Measurements from ENCODE around the gene FHOD3. TPM values are rescaled to one million over a fixed set of nuclear protein-coding genes. Genes with fewer than 3 reads are reported as not detected.

FHOD3 gene
- total RNA-seq, 1 donor = 13.0 TPM

DNA sequence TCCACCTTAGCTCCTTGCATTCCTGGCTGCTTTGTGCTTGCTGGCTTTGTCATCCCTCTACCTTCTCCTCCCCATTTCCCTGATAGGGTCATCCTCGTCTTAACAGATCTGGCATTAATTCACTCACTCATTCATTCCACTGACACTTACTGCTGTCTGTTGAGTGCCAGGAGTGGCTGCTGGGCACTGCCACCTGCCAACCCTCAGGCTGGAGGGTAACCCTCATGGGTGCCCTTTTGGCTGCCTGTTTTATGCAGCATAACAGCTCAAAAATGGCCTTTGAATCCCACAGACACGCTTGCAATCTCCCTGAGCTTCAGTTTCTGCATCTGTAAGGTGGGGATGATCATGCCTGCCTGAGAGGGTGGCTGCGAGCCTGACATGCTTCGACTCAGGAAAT lies 25.2 kb downstream of the FHOD3 start:
- Histone ChIP-seq H3K4me1 (ENCODE audit: insufficient read depth, low read length) (peaks cover 12% of the 10 kb centered on the region), H3K9me3 (ENCODE audit: low read depth, low read length) (no peaks in the 10 kb centered on the region), H4K20me1 (ENCODE audit: insufficient read depth, low read length) (no peaks in the 10 kb centered on the region), H3K27me3 (ENCODE audit: insufficient read depth, low read length) (no peaks in the 10 kb centered on the region), H3K27ac (ENCODE audit: low read depth, low read length) (no peak overlapping the region), H3K4me2 (ENCODE audit: insufficient read depth, low read length) (no peak overlapping the region), H2AFZ (ENCODE audit: low read length) (no peak overlapping the region), H3K36me3 (ENCODE audit: insufficient read depth, low read length) (no peaks in the 10 kb centered on the region), H3K4me3 (ENCODE audit: insufficient read depth, low read length) (no peak overlapping the region), H3K79me2 (ENCODE audit: insufficient read depth, low read length) (peaks cover 16% of the 10 kb centered on the region)
- DNase-seq (ENCODE audit: insufficient read length, low spot score, missing footprints) = no peak
- TF ChIP-seq, protein P1, sequence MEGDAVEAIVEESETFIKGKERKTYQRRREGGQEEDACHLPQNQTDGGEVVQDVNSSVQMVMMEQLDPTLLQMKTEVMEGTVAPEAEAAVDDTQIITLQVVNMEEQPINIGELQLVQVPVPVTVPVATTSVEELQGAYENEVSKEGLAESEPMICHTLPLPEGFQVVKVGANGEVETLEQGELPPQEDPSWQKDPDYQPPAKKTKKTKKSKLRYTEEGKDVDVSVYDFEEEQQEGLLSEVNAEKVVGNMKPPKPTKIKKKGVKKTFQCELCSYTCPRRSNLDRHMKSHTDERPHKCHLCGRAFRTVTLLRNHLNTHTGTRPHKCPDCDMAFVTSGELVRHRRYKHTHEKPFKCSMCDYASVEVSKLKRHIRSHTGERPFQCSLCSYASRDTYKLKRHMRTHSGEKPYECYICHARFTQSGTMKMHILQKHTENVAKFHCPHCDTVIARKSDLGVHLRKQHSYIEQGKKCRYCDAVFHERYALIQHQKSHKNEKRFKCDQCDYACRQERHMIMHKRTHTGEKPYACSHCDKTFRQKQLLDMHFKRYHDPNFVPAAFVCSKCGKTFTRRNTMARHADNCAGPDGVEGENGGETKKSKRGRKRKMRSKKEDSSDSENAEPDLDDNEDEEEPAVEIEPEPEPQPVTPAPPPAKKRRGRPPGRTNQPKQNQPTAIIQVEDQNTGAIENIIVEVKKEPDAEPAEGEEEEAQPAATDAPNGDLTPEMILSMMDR (IDR thresholded peaks at IDR 0.05; ENCODE audit: extremely low read depth, low read depth, low read length) = no peak

DNA sequence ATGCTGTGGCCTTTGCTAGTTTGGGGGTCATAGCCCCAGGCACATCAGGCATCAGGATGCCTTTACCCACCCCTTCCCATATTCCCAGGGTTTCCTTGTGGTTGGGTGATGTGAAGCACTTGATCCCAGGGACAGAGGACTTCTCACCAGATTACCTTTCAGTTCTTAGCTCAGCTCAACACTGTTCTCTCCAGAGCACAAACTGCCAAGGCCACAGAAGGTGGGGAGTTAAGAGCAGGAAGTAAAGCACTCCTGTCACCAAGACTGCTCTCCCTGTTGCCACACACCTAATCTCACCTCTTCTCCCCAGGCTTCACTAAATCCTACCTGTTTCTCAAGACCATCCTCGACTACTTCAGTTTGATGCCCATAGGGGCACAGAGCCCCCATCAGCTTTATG lies 25.9 kb downstream of the FHOD3 start:
- TF ChIP-seq, protein P1 (IDR thresholded peaks at IDR 0.05; ENCODE audit: extremely low read depth, low read depth, low read length) = no peak
- Histone ChIP-seq H3K4me3 (ENCODE audit: insufficient read depth, low read length) (no peak overlapping the region), H3K27me3 (ENCODE audit: insufficient read depth, low read length) (no peaks in the 10 kb centered on the region), H3K9me3 (ENCODE audit: low read depth, low read length) (no peaks in the 10 kb centered on the region), H3K4me2 (ENCODE audit: insufficient read depth, low read length) (no peak overlapping the region), H3K27ac (ENCODE audit: low read depth, low read length) (no peak overlapping the region), H4K20me1 (ENCODE audit: insufficient read depth, low read length) (no peaks in the 10 kb centered on the region), H2AFZ (ENCODE audit: low read length) (no peak overlapping the region), H3K4me1 (ENCODE audit: insufficient read depth, low read length) (peaks cover 12% of the 10 kb centered on the region), H3K36me3 (ENCODE audit: insufficient read depth, low read length) (no peaks in the 10 kb centered on the region), H3K79me2 (ENCODE audit: insufficient read depth, low read length) (peaks cover 16% of the 10 kb centered on the region)
- DNase-seq (ENCODE audit: insufficient read length, low spot score, missing footprints) = no peak

DNA sequence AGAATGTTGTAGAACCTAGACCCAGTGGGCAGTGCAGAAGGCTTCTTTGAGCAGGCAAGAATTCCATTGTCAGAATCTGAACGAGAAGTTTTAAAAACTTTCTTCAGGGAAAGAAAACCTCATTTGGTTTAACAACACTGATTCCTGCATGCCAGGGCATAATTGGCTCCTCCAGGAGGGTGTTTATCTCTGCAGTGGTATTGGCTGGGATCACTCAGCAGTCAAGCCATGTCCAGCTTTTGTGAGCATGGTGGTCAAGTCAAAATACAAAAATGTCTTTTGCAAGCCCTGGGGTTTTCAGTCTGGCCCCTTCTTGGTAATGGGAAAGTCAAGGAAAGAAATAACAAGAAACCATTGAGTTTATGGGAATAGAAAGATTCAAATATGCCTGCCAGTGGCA lies 28.3 kb downstream of the FHOD3 start:
- H3K79me2 ChIP-seq (ENCODE audit: insufficient read depth, low read length) = peaks cover 19% of the 10 kb centered on the region
- H2AFZ ChIP-seq (ENCODE audit: low read length) = no peak overlapping the region
- TF ChIP-seq, protein P1 (IDR thresholded peaks at IDR 0.05; ENCODE audit: extremely low read depth, low read depth, low read length) = no peak
- no peaks in the 10 kb centered on the region for H3K27me3 ChIP-seq (ENCODE audit: insufficient read depth, low read length)
- H3K4me2 ChIP-seq (ENCODE audit: insufficient read depth, low read length) = no peak overlapping the region
- no peak overlapping the region for H3K4me3 ChIP-seq (ENCODE audit: insufficient read depth, low read length)
- DNase-seq (ENCODE audit: insufficient read length, low spot score, missing footprints) = no peak
- H3K4me1 ChIP-seq (ENCODE audit: insufficient read depth, low read length) = peaks cover 23% of the 10 kb centered on the region
- H3K36me3 ChIP-seq (ENCODE audit: insufficient read depth, low read length) = no peaks in the 10 kb centered on the region
- peaks cover 4% of the 10 kb centered on the region for H4K20me1 ChIP-seq (ENCODE audit: insufficient read depth, low read length)
- H3K27ac ChIP-seq (ENCODE audit: low read depth, low read length) = no peak overlapping the region
- H3K9me3 ChIP-seq (ENCODE audit: low read depth, low read length) = no peaks in the 10 kb centered on the region

DNA sequence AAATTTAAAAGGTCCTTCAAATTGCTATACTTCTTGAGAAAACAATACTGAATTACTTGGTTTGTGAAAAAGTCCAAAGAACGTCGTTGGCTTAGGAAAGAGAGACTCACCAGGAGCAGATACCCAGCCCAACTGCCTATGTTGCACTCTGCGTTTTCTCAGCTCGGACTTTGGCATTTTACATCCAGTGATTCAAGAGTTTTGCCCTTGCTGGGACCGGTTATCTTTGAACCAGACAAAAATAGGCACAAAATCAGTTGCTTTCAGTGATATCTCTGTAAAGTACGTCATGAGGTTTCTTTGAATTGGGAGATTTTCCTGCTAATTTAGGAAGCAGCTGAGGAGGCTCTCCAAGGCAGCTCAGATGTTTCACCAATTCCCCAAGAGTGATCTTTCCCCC lies 29.3 kb downstream of the FHOD3 start:
- no peak overlapping the region for H3K4me3 ChIP-seq (ENCODE audit: insufficient read depth, low read length)
- TF ChIP-seq, protein P1 (IDR thresholded peaks at IDR 0.05; ENCODE audit: extremely low read depth, low read depth, low read length) = no peak
- H3K79me2 ChIP-seq (ENCODE audit: insufficient read depth, low read length) = peaks cover 18% of the 10 kb centered on the region

More for the DNA sequence above, 29.3 kb downstream of the FHOD3 start:
- Histone ChIP-seq H3K9me3 (ENCODE audit: low read depth, low read length) (no peaks in the 10 kb centered on the region), H3K27me3 (ENCODE audit: insufficient read depth, low read length) (no peaks in the 10 kb centered on the region), H3K27ac (ENCODE audit: low read depth, low read length) (no peak overlapping the region), H3K4me1 (ENCODE audit: insufficient read depth, low read length) (peaks cover 28% of the 10 kb centered on the region), H4K20me1 (ENCODE audit: insufficient read depth, low read length) (peaks cover 4% of the 10 kb centered on the region), H2AFZ (ENCODE audit: low read length) (no peak overlapping the region), H3K4me2 (ENCODE audit: insufficient read depth, low read length) (no peak overlapping the region), H3K36me3 (ENCODE audit: insufficient read depth, low read length) (no peaks in the 10 kb centered on the region)
- DNase-seq (ENCODE audit: insufficient read length, low spot score, missing footprints) = no peak
